Mucosa of rectum (tissue), 2 donors: Measurements from ENCODE around the gene MVB12A.

Source experiments
- H3K27ac ChIP-seq, 2 donors: one replicate each; pipeline ENCODE4 v1.7.0; 2013; ENCODE audit warnings: inconsistent platforms in 2 of 2, low read depth in 2 of 2, low read length in 2 of 2
- H3K27me3 ChIP-seq, 2 donors: one replicate each; pipeline ENCODE4 v1.7.0; 2013; ENCODE audit warnings: low read length in 2 of 2; ENCODE audit not compliant: control insufficient read depth in 2 of 2, insufficient read depth in 2 of 2
- H3K36me3 ChIP-seq, 2 donors: one replicate each; pipeline ENCODE4 v1.7.0; 2013; ENCODE audit warnings: low read length in 2 of 2; ENCODE audit not compliant: control insufficient read depth in 2 of 2, insufficient read depth in 2 of 2
- H3K4me1 ChIP-seq, 2 donors: one replicate each; pipeline ENCODE4 v1.7.0; 2013; ENCODE audit warnings: low read length in 2 of 2, mild to moderate bottlenecking in 1 of 2; ENCODE audit not compliant: control insufficient read depth in 2 of 2, insufficient read depth in 2 of 2
- H3K4me3 ChIP-seq, 2 donors: one replicate each; pipeline ENCODE4 v1.7.0; 2013; ENCODE audit warnings: low read length in 2 of 2
- H3K9ac ChIP-seq, 2 donors: one replicate each; pipeline ENCODE4 v1.7.0; 2013; ENCODE audit warnings: low read length in 2 of 2, low read depth in 1 of 2, mild to moderate bottlenecking in 1 of 2
- H3K9me3 ChIP-seq, 2 donors: one replicate each; pipeline ENCODE4 v1.7.0; 2013; ENCODE audit warnings: low read length in 2 of 2; ENCODE audit not compliant: control insufficient read depth in 2 of 2
- donor health status: healthy.
- donor health status: Normal muscosa, but diverticular disease.

Gene MVB12A

DNA sequence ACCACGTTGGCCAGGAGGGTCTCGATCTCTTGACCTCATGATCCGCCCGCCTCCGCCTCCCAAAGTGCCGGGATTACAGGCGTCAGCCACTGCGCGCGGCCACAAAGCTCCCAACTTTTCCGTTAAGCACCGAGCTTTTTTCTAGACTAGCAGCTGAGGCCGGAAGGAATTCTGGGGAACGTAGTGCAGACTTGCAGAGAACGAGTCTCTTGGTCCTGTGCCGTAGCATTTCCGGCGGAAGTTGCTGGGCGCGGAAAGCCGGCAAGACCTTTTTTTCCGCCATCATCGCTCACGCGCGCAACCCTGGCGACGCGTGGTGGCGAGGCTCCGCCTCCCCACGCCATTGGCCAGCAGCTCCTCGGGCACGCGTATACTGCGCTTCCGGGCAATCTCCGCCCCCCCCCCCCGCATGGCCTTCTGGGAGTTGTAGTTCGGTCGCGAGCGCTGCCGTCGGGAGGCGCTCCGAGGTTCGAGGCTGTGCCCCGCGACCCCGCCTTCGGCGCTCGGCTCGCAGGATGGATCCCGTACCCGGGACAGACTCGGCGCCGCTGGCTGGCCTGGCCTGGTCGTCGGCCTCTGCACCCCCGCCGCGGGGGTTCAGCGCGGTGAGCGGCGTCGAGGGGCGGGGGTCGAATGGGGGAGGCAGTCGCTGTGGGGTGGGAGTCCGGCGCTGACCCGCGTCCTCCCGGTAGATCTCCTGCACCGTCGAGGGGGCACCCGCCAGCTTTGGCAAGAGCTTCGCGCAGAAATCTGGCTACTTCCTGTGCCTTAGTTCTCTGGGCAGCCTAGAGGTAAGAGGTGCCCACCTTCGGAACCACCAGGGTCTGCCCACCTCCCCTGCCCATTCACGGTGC, at the start of gene MVB12A:
MVB12A (plus strand) TSS at position 427 of the 854 bp plus-strand sequence; CDS start at position 516, 89 bp downstream.
- peaks cover 0 to 4% of the 10 kb centered on the region in 2 donors for H3K36me3 ChIP-seq
- H3K9ac ChIP-seq, result peak within 1 kb of the TSS; percentile 53 to 63
- no peaks in the 10 kb centered on the region for H3K27me3 ChIP-seq
- peak within 1 kb of the TSS; percentile 21 to 63 for H3K27ac ChIP-seq
- no peaks in the 10 kb centered on the region for H3K9me3 ChIP-seq
- H3K4me1 ChIP-seq, result peaks cover 3 to 10% of the 10 kb centered on the region in 2 donors
- H3K4me3 ChIP-seq, result peak within 1 kb of the TSS; percentile 64 to 88

DNA sequence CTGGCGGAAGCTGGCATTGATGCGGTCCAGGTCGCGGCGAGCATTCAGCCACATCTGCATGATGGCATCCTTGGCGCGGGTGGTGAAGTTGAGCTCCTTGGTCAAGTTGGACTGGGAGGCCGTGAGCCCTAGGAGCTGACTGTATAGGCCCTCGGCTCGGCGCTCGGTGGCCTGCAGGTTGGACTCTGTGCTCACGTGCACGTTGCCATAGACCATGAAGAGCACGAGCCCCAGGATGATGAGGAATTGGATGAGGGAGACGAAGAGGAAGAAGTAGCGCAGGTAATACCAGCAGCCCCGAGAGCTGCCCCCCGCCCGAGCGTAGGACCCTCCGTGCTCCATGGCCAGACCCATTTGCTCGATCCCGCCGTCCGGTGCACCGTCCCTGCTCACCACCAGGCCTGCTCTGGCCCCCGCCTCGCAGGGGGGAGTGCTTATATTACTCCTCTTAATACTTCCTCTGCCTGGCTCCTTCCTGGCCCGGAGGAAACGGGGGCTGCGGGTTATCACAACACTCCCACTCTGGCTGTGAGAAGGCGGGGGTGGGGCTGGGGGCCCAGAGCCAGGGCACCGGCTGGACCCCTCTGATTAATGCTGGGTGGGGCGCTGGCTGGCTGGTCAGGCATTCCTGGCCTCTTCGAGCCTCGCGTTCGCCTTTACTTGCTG, 42.8 kb upstream of the MVB12A start, which contains the start of gene PLVAP:
PLVAP (minus strand) TSS at position 408 of the 666 bp plus-strand sequence; CDS start at position 354, 54 bp downstream.
- no peaks in the 10 kb centered on the region for H3K9me3 ChIP-seq
- H3K4me3 ChIP-seq, result no peak within 1 kb of the TSS
- no peaks in the 10 kb centered on the region for H3K27me3 ChIP-seq
- H3K27ac ChIP-seq, result no peak within 1 kb of the TSS
- no peaks in the 10 kb centered on the region for H3K36me3 ChIP-seq
- H3K9ac ChIP-seq, result no peak within 1 kb of the TSS
- H3K4me1 ChIP-seq, result no peaks in the 10 kb centered on the region

DNA sequence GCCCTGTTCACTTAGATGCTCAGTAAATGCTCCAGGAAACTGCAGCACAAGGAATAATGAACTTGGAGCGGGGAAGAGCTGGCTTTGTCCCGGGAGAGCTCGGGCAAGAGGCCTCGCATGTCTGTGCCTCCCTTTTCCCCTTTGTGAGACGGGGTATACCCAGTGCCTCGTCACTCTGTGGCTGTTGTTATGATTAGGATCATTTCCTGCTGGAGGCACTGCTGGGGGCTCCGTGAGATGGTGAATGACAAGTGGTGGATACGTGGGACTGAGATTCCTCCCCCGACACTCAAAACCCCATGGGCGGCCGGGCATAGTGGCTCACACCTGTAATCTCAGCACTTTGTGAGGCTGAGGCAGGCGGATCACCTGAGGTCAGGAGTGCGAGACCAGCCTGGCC, 41.6 kb upstream of the MVB12A start:
- no peaks in the 10 kb centered on the region for H3K27me3 ChIP-seq
- no peak overlapping the region for H3K4me3 ChIP-seq
- no peaks in the 10 kb centered on the region for H3K4me1 ChIP-seq
- H3K27ac ChIP-seq, result no peak overlapping the region
- H3K9ac ChIP-seq, result no peak overlapping the region
- no peaks in the 10 kb centered on the region for H3K36me3 ChIP-seq
- H3K9me3 ChIP-seq, result no peaks in the 10 kb centered on the region

DNA sequence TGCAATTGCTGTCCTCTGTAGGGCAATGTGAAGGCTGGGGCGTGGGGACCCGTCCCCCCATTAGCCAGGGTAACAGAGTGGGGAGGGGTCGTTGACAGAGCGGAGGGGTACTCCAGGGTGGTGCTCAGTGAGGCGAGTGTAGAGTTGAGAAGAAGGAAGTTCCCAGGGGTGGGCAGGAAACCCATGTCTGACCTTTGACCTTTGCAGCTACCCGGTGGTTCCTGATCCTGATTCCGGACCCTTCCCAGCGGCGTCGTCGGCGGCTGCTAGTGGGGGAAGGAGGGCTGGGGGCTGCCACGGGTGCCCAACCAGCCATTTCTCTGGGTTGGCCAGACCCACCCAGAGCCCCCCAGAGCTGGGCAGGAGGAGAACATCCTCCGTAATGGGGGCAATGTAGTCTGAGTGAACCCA, 40.6 kb upstream of the MVB12A start:
- Histone ChIP-seq H3K27ac (no peak overlapping the region), H3K4me1 (no peaks in the 10 kb centered on the region), H3K27me3 (no peaks in the 10 kb centered on the region)

DNA sequence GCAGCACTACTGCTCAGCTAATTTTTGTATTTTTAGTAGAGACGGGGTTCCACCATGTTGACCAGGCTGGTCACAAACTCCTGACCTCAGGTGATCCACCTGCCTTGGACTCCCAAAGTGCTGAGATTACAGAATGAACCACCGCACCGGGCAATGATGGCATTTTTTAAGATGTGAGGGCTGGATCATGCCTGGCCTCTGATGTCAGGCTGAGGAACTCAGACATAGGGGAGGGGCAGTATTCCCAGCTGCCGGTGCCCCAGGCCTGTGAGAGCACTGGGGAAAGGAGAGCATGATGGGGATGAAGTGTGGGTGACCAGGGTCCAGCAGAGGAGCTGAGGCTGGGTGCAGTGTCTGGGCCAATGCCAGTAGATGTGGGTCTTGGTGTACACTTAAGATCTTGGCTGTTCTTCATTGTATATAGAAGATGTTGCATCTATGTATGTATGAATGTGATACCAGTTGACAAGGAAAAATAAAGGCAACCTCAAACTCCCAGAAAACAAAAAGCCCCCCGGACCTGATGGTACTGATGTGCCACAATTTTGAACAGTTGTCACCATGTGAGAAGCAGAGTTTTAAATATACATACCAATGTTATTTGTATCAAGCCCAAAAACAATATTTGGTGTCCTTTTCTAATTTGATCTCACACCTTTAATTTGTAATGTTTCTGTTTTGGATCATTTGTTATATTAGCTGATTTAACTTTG, 39.3 kb upstream of the MVB12A start:
- no peaks in the 10 kb centered on the region for H3K27me3 ChIP-seq
- no peak overlapping the region for H3K9ac ChIP-seq
- no peaks in the 10 kb centered on the region for H3K9me3 ChIP-seq
- no peaks in the 10 kb centered on the region for H3K4me1 ChIP-seq
- no peak overlapping the region for H3K4me3 ChIP-seq
- H3K36me3 ChIP-seq, result no peaks in the 10 kb centered on the region
- H3K27ac ChIP-seq, result no peak overlapping the region

More for the DNA sequence above, 40.6 kb upstream of the MVB12A start:
- H3K36me3 ChIP-seq, result no peaks in the 10 kb centered on the region
- no peak overlapping the region for H3K9ac ChIP-seq
- no peaks in the 10 kb centered on the region for H3K9me3 ChIP-seq
- no peak overlapping the region for H3K4me3 ChIP-seq

DNA sequence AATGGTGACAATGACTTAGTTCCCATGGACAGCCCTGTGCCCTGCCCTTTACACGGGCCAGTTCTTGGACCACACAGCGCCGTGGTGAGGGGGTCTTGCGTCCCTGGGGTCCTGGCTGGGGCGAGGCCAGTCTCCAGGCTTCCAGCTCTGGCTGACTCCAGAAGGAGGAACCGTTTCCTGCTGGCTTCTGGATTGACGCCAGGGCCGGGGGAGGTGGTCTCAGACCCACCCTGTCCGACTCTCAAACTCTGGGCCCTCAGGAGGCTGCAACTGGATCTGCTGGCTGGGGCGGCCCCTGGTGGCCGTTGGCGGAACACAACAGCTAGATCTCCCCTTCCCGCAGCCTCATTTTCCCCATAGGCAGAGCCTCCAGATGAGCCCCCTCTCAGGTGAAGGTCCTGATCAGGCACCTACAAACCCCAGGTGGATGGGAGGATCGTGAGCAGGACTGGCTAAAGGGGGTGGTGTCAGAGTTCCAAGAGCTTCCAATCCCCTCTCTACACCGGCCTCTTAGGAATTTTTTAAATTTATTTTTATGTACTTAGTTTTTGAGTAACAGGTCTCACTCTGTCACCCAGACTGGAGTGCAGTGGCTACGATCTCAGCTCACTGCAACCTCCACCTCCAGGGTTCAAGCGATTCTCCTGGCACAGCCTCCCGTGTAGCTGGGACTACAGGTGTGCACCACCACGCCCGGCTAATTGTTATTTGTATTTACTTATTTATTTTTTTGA, 33.8 kb upstream of the MVB12A start:
- Histone ChIP-seq H3K9ac (no peak overlapping the region), H3K4me1 (peaks cover 4 to 9% of the 10 kb centered on the region in 2 donors)

DNA sequence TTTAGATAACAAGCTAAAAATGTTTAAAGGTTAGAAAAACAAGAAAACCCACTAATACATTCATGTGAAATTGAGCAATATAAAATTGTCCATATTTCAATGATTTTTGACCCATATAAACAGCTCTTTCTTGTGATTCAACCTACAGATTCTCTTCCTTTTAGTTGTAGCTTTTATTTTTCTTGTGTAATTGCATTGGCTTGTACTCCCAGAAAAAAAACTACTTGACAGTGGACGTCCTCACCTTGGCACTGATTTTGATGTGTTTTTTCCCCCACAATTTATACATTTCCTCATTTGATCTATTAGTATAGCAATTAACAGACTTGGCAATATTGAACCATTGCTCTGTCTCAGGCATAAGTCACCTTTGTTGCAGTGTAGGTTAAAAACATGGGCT, 30.6 kb upstream of the MVB12A start:
- Histone ChIP-seq H3K9me3 (no peaks in the 10 kb centered on the region), H3K4me1 (peaks cover 11 to 16% of the 10 kb centered on the region in 2 donors), H3K36me3 (no peaks in the 10 kb centered on the region), H3K27ac (no peak overlapping the region), H3K4me3 (no peak overlapping the region), H3K9ac (no peak overlapping the region), H3K27me3 (peaks cover 7 to 9% of the 10 kb centered on the region in 2 donors)

More for the DNA sequence above, 33.8 kb upstream of the MVB12A start:
- no peaks in the 10 kb centered on the region for H3K36me3 ChIP-seq
- no peak overlapping the region for H3K27ac ChIP-seq
- no peak overlapping the region for H3K4me3 ChIP-seq
- H3K9me3 ChIP-seq, result no peaks in the 10 kb centered on the region
- H3K27me3 ChIP-seq, result peaks cover 0 to 3% of the 10 kb centered on the region in 2 donors

DNA sequence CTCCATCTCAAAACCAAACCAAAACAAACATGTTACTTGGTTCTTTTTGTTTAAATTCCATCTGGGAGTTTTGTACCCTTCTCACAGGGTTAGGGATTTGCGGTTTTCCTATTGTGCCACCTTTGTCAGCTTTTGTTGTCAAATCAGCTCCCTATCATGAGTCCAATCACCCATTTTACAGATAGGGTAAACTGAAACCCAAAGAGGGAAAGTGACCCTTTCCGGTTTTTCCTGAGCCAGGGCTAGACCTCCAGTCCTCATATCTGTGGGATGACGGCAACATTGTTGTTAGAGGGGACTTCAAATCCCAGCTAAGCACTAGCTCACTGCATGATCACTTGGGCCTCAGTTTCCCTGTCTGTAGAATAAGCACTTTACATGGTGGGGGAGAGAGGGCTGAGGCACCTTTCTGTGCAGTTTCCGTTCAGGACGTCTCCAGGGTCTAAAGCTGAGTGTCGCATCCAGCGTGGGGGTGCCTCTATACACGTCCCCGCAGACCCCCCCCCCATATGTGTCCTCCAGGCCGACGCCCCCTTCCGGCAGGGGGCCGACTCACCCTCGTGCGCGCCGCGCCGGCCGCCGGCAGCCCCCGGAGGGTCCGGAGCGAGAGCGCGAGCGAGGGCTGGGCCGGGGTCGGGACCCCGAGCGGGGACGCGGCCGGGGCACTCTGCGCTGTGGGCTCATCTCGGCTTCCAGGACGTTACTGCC, 29.7 kb upstream of the MVB12A start:
- peaks cover 11 to 16% of the 10 kb centered on the region in 2 donors for H3K4me1 ChIP-seq
- H3K9me3 ChIP-seq, result no peaks in the 10 kb centered on the region
- peaks cover 7 to 9% of the 10 kb centered on the region in 2 donors for H3K27me3 ChIP-seq
- H3K36me3 ChIP-seq, result no peaks in the 10 kb centered on the region
- H3K4me3 ChIP-seq, result peak overlapping the region; percentile 56 to 73
- no peak overlapping the region for H3K27ac ChIP-seq
- peak overlapping the region; percentile 49 to 57 for H3K9ac ChIP-seq
